GM19023 (cell line): ENCODE results near the gene STX2.
A peak's percentile ranks its signal among the peaks of the same experiment; 100 is the strongest.
"Not testable (repeated sequence)": the region's sequence is repeated elsewhere in the genome, so short reads cannot be mapped to it uniquely, and the experiment has no call there.

Experiments used
- ATAC-seq: cut with Tn5 transposase; IDR thresholded peaks from one replicate; pipeline ENCODE4 v1.9.1; 2021; ENCODE audit warnings: mild to moderate bottlenecking, moderate library complexity; ENCODE audit not compliant: unreplicated experiment

The STX2 gene

GRCh38 chr12:130768120-130768519 lies 70.9 kb downstream of the STX2 start:
- no peak for ATAC-seq

DNA sequence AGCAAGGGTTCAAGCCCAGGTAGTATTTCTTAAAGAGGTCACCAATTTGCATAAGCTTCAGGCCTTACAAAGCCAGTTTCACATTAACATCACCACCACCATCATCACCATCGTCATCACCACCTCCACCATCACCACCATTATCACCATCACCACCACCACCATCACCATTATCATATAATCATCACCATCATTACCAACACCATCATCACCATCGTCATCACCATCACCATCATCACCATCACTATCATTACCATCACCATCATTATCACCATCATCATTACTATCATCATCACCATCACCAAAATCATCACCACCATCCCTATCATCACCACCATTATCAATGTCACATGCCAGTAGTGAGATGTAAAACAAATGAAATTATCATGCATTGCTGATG lies 72.6 kb downstream of the STX2 start:
- ATAC-seq, result no peak

GRCh38 chr12:130765186-130765659 lies 73.8 kb downstream of the STX2 start:
- no peak for ATAC-seq

DNA sequence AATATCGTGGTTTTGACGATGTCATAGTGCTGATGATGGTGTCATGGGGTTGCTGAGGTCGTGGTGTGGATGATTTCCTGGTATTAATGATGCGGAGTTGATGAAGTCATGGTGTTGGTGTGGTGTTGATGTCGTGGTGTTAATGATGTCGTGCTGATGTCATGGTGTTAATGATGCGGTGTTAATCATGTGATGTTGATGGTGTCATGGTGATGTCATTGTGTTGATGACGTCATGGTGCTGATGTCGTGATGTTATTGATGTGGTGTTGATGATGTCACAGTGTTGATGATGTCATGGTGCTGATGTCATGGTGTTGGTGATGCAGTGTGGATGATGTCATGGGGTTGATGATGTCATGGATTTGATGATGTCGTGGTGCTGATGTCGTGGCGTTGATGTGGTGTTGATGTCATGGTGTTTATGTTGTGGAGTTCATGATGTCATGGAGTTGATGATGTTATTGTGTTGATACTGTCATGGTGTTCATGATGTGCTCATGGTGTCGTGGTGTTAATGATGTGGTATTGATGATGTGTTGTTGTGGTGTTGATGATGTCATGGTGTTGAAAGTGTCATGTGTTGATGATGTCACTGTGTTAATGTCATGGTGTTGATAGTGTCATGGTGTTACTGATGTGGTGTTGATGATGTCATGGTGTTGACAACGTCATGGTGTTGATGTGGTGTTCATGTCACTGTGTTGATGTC lies 74.4 kb downstream of the STX2 start:
- no peak for ATAC-seq

- no peak for ATAC-seq
These were observed 75.0 kb downstream of the STX2 start for GRCh38 chr12:130764073-130764472.

- ATAC-seq, result no peak
These were observed 76.8 kb downstream of the STX2 start for GRCh38 chr12:130762319-130762675.

GRCh38 chr12:130761537-130762318 lies 77.3 kb downstream of the STX2 start:
- peak; percentile 54 for ATAC-seq

- ATAC-seq, result no peak
These were observed 84.7 kb downstream of the STX2 start for GRCh38 chr12:130754234-130754901.

GRCh38 chr12:130752692-130753230 lies 86.3 kb downstream of the STX2 start:
- no peak for ATAC-seq

DNA sequence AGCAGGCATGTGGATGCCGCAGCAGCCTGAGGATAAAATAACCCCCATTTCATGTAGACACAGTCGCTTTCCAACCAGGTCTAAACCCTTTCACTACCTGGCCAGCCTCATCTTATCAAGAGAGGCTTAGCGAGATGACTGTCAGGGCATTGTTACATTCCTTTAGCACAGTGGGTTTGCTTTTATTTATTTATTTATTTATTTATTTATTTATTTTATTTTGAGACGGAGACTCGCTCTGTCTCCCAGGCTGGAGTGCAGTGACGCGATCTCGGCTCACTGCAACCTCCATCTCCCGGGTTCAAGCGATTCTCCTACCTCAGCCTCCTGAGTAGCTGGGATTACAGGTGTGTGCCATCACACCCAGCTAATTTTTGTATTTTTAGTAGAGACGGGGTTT lies 87.0 kb downstream of the STX2 start:
- not testable (repeated sequence) for ATAC-seq

- ATAC-seq, result no peak
These were observed 90.3 kb downstream of the STX2 start for GRCh38 chr12:130748786-130749185.

DNA sequence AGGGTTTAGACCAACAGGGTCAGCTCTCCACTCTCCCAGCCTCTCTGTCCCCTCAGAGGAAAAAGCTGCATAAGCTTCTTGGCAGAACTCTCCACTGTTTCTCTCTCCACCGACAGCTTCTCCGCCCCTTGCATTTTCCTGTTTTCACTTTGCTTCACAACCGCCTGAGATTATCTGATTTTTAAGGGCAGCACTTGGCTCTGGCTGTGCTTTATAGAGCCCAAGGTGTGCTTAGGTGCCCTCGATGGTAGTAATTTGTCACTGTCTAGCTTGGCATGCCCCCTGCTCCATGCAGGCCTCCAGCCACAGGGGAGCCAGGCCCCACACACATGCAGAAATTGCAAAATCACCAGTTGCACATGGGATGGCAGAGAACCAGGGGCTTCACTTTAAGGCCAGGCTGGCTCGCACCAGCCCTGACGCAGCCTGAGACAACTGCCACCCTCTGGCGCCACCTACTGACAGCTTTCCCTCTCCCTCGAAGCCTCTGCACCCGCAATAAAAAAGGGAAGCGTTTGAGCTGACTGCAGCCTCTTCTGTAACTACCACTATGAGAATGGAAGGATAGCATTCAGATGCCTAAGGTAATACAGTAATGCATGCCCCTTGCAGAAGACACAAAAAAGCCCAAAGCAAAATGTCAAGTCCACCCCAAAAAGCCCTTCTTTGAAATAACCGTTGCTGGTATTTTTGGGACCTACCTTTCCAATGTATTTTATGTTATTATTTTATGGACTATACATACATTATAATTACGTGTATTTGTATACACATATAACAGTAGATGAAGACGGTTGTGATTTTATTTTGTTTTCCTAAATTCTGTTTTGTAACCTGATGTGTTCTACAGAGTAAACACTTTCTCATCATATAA lies 90.9 kb downstream of the STX2 start:
- peak; percentile 88 for ATAC-seq

DNA sequence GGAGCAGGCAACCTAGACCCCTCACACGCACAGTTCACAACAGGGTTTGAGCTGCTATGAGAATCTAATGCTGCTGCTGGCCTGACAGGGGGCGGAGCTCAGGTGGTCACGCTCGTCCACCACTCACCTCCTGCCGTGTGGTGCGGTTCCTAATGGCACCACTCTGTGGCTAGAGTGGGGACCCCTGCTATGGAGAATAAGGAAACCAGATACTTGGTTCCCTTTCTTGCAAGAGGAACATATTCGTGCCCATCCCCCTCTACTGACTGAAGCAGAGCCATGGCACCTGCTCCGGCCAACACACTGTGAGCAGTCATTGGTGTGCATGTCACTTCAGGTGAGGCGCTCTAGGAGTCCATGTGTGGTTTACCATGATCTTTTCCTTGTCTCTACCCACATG lies 92.5 kb downstream of the STX2 start:
- no peak for ATAC-seq

GRCh38 chr12:130745921-130746320 lies 93.1 kb downstream of the STX2 start:
- no peak for ATAC-seq

DNA sequence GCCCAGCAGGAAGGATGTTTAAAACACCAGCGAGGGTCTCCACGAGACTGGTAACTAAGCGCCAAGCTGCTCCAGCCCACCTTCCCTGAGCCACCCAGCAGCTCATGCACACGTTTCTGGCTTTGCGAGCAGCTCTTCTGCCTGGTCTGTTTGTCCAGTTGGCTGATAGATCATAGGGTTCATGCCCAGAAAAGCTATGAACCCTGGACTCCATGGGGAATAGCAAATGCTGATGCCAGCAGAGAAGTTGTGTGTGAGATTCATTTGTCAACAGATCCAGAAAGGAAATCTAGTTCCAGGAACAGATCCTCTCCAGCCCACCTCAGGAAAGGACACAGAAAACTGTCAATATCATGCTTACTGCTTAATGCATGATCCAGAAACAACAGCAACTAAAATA lies 94.8 kb downstream of the STX2 start:
- ATAC-seq, result no peak

- ATAC-seq, result no peak
These were observed 95.4 kb downstream of the STX2 start for GRCh38 chr12:130743606-130744005.

DNA sequence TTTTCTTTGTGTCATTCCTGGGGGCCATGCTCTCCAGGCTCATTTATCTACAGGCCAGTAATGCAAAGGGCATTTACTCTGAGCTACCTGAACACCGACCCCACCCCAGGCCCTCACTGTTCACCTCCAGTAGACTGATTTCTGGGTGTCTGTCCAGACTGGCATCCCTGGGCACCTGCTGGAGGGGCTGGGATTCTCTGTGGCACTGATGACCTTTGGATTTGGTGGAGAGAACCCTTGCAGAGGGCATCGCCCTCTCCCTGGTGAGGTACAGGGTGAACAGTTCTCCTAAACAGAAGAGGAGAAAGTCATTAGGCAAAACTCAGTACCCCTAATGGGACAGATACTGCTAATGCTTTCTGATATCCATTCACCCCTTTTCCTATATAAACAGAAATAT lies 95.9 kb downstream of the STX2 start:
- ATAC-seq, result no peak

- no peak for ATAC-seq
These were observed 96.3 kb downstream of the STX2 start for GRCh38 chr12:130742716-130743115.

GRCh38 chr12:130742112-130742511 lies 96.9 kb downstream of the STX2 start:
- no peak for ATAC-seq
